Measurements from ENCODE around the gene SPECC1. TPM values are rescaled to one million over a fixed set of nuclear protein-coding genes. Genes with fewer than 3 reads are reported as not detected.

SPECC1 gene
- total RNA-seq, 1 donor from 2014 or later: 38.0 TPM

GRCh38 chr17:20246692-20247091, 237.5 kb downstream of the SPECC1 start:
- no peak overlapping the region for H3K27ac Mint-ChIP-seq
- no peak for DNase-seq (ENCODE audit: extremely low spot score, unreplicated experiment)
- no peak for TF ChIP-seq CTCF (conservative IDR thresholded peaks at IDR 0.05)
- H3K4me3 Mint-ChIP-seq: no peak overlapping the region
- peaks cover 28% of the 10 kb centered on the region for H3K36me3 Mint-ChIP-seq
- H3K4me1 Mint-ChIP-seq (ENCODE audit: unreplicated experiment): no peaks in the 10 kb centered on the region
- no peaks in the 10 kb centered on the region for H3K27me3 Mint-ChIP-seq
- H3K9me3 Mint-ChIP-seq: no peaks in the 10 kb centered on the region

- no peak overlapping the region for H3K27ac Mint-ChIP-seq
- H3K36me3 Mint-ChIP-seq: peaks cover 29% of the 10 kb centered on the region
- no peak for TF ChIP-seq CTCF (conservative IDR thresholded peaks at IDR 0.05)
- no peak overlapping the region for H3K4me3 Mint-ChIP-seq
- no peaks in the 10 kb centered on the region for H3K27me3 Mint-ChIP-seq
- H3K9me3 Mint-ChIP-seq: peaks cover 12% of the 10 kb centered on the region
- peaks cover 12% of the 10 kb centered on the region for H3K4me1 Mint-ChIP-seq (ENCODE audit: unreplicated experiment)
- no peak for DNase-seq (ENCODE audit: extremely low spot score, unreplicated experiment)
These were observed 244.2 kb downstream of the SPECC1 start for GRCh38 chr17:20253323-20253722.

GRCh38 chr17:20254541-20254940, 245.4 kb downstream of the SPECC1 start:
- Mint-ChIP-seq H3K4me1 (ENCODE audit: unreplicated experiment) (peaks cover 12% of the 10 kb centered on the region), H3K9me3 (peaks cover 12% of the 10 kb centered on the region), H3K4me3 (no peak overlapping the region), H3K27me3 (no peaks in the 10 kb centered on the region), H3K27ac (no peak overlapping the region), H3K36me3 (peaks cover 32% of the 10 kb centered on the region)
- no peak for TF ChIP-seq CTCF (conservative IDR thresholded peaks at IDR 0.05)
- DNase-seq (ENCODE audit: extremely low spot score, unreplicated experiment): no peak

- no peak for DNase-seq (ENCODE audit: extremely low spot score, unreplicated experiment)
- peaks cover 38% of the 10 kb centered on the region for H3K36me3 Mint-ChIP-seq
These were observed 247.0 kb downstream of the SPECC1 start for GRCh38 chr17:20256144-20256543.

GRCh38 chr17:20257008-20257407, 247.8 kb downstream of the SPECC1 start:
- H3K27ac Mint-ChIP-seq: no peak overlapping the region
- H3K9me3 Mint-ChIP-seq: peaks cover 12% of the 10 kb centered on the region
- no peak for DNase-seq (ENCODE audit: extremely low spot score, unreplicated experiment)
- TF ChIP-seq CTCF (conservative IDR thresholded peaks at IDR 0.05): no peak
- peaks cover 37% of the 10 kb centered on the region for H3K36me3 Mint-ChIP-seq
- H3K4me3 Mint-ChIP-seq: no peak overlapping the region
- peaks cover 12% of the 10 kb centered on the region for H3K4me1 Mint-ChIP-seq (ENCODE audit: unreplicated experiment)
- no peaks in the 10 kb centered on the region for H3K27me3 Mint-ChIP-seq

More at GRCh38 chr17:20256144-20256543, 247.0 kb downstream of the SPECC1 start:
- Mint-ChIP-seq H3K27ac (no peak overlapping the region), H3K4me1 (ENCODE audit: unreplicated experiment) (peaks cover 12% of the 10 kb centered on the region), H3K27me3 (no peaks in the 10 kb centered on the region), H3K9me3 (peaks cover 12% of the 10 kb centered on the region), H3K4me3 (no peak overlapping the region)
- no peak for TF ChIP-seq CTCF (conservative IDR thresholded peaks at IDR 0.05)

- Mint-ChIP-seq H3K27me3 (no peaks in the 10 kb centered on the region), H3K36me3 (peaks cover 32% of the 10 kb centered on the region), H3K27ac (no peak overlapping the region), H3K9me3 (peaks cover 7% of the 10 kb centered on the region), H3K4me3 (no peak overlapping the region), H3K4me1 (ENCODE audit: unreplicated experiment) (peaks cover 19% of the 10 kb centered on the region)
- no peak for TF ChIP-seq CTCF (conservative IDR thresholded peaks at IDR 0.05)
- DNase-seq (ENCODE audit: extremely low spot score, unreplicated experiment): no peak
These were observed 248.6 kb downstream of the SPECC1 start for GRCh38 chr17:20257798-20258197.
